ENCODE measurements around the gene PCBP3. TPM values are rescaled to one million over a fixed set of nuclear protein-coding genes. Genes with fewer than 3 reads are reported as not detected.

Gene PCBP3
- polyA plus RNA-seq, 3 donors: 1.7 to 9.5 (median 2.2) TPM

GRCh38 chr21:45984584-45985095 lies 341.1 kb downstream of the PCBP3 start:
- 52 to 77% (median 74%) methylated on average over 3 of the region's 3 CpGs for WGBS, 3 donors
- H3K27ac ChIP-seq (ENCODE audit: low read depth, low read length): no peak overlapping the region

GRCh38 chr21:45985471-45986315 lies 342.2 kb downstream of the PCBP3 start:
- no peak overlapping the region for H3K27ac ChIP-seq (ENCODE audit: low read depth, low read length)
- 78 to 89% (median 84%) methylated on average over 37 of the region's 37 CpGs for WGBS, 3 donors

- no peak overlapping the region for H3K27ac ChIP-seq (ENCODE audit: low read depth, low read length)
- 86 to 94% (median 90%) methylated on average over 30 to 36 of the region's 36 CpGs for WGBS, 3 donors
Observed at GRCh38 chr21:45986316-45987051, 343.0 kb downstream of the PCBP3 start.

GRCh38 chr21:45987121-45987711 lies 343.7 kb downstream of the PCBP3 start:
- 89 to 93% (median 93%) methylated on average over 29 of the region's 29 CpGs for WGBS, 3 donors
- H3K27ac ChIP-seq (ENCODE audit: low read depth, low read length): no peak overlapping the region

GRCh38 chr21:45988366-45989347 lies 345.1 kb downstream of the PCBP3 start:
- WGBS, 3 donors: 79 to 85% (median 80%) methylated on average over 32 to 36 of the region's 36 CpGs
- H3K27ac ChIP-seq (ENCODE audit: low read depth, low read length): no peak overlapping the region

- H3K27ac ChIP-seq (ENCODE audit: low read depth, low read length): no peak overlapping the region
- 87 to 91% (median 88%) methylated on average over 22 to 32 of the region's 32 CpGs for WGBS, 3 donors
Observed at GRCh38 chr21:45989355-45990048, 346.0 kb downstream of the PCBP3 start.

- WGBS, 3 donors: 85 to 89% (median 85%) methylated on average over 26 to 30 of the region's 30 CpGs
- H3K27ac ChIP-seq (ENCODE audit: low read depth, low read length): no peak overlapping the region
Observed at GRCh38 chr21:45990049-45990711, 346.7 kb downstream of the PCBP3 start.

- 83 to 84% (median 84%) methylated on average over 34 to 45 of the region's 45 CpGs for WGBS, 3 donors
- H3K27ac ChIP-seq (ENCODE audit: low read depth, low read length): no peak overlapping the region
Observed at GRCh38 chr21:45990741-45991605, 347.4 kb downstream of the PCBP3 start.

GRCh38 chr21:45991606-45992300 lies 348.2 kb downstream of the PCBP3 start:
- H3K27ac ChIP-seq (ENCODE audit: low read depth, low read length): no peak overlapping the region
- 84 to 89% (median 86%) methylated on average over 18 of the region's 18 CpGs for WGBS, 3 donors

Other genes with a start within 250 kb of the PCBP3 start
- gene COL18A1, start 238.6 kb upstream of the PCBP3 start, polyA plus RNA-seq: 10 to 100 TPM; 42.2 to 93.6 (median 50.6) TPM
- 10 to 100 TPM in 1 of 3 donors, 1 to 10 TPM in 2; 7.0 to 24.2 (median 9.3) TPM for gene SLC19A1, start 101.3 kb upstream of the PCBP3 start, polyA plus RNA-seq

Measured in adipose tissue (tissue), 3 donors.